H1 (cell line): ENCODE results near the gene CERT1. TPM values are rescaled to one million over a fixed set of nuclear protein-coding genes. Genes with fewer than 3 reads are reported as not detected.

ENCODE experiments used
- CHD2 ChIP-seq: IDR thresholded peaks from 2 replicates; pipeline ENCODE4 v1.6.1; 2012; ENCODE audit warnings: low read length, improper control_type of control experiment
- CHD7 ChIP-seq: fragments of 300-600 bp; sonication (generic); IDR thresholded peaks from 2 replicates; pipeline ENCODE4 v1.7.1; 2012; ENCODE audit warnings: low read length, moderate library complexity, mild to moderate bottlenecking, inconsistent platforms; ENCODE audit not compliant: insufficient replicate concordance
- CTBP2 ChIP-seq: IDR thresholded peaks from 2 replicates; pipeline ENCODE4 v1.7.0; 2011; ENCODE audit warnings: borderline replicate concordance, mild to moderate bottlenecking, moderate library complexity, mixed read lengths, low read length; ENCODE audit not compliant: insufficient read depth, insufficient read length
- E2F6 ChIP-seq: IDR thresholded peaks from 2 replicates; pipeline ENCODE4 v1.6.1; 2012; ENCODE audit warnings: inconsistent platforms
- HDAC2 ChIP-seq, 2 experiments: fragments of 300-600 bp in 1 of 2; sonication (generic) in 1 of 2; IDR thresholded peaks; 2 replicates each; pipeline ENCODE4 v1.6.1; 2011 to 2012; ENCODE audit warnings: low read depth in 2 of 2, low read length in 2 of 2, mild to moderate bottlenecking in 2 of 2, moderate library complexity in 2 of 2, borderline replicate concordance in 1 of 2, inconsistent platforms in 1 of 2
- HDAC6 ChIP-seq: IDR thresholded peaks from one replicate; pipeline ENCODE4 v1.7.1; 2012; ENCODE audit warnings: low read depth, mild to moderate bottlenecking, inconsistent platforms, low read length, moderate library complexity
- RFX5 ChIP-seq: IDR thresholded peaks from 2 replicates; pipeline ENCODE4 v1.6.1; 2011; ENCODE audit warnings: low read depth, low read length, improper control_type of control experiment, borderline replicate concordance
- SIX5 ChIP-seq: IDR thresholded peaks from 2 replicates; pipeline ENCODE4 v1.6.1; 2011; ENCODE audit warnings: mild to moderate bottlenecking, low read depth, low read length
- polyA plus RNA-seq, 7 experiments: library from polyadenylated mRNA; depleted of rRNA in 3 of 7; stranded (reverse) in 5 of 7; unstranded in 2 of 7; fragments of >200 nt in 5 of 7; fragments of 200-250 nt in 2 of 7; gene quantifications; 1 replicate in 5 of 7; 2 replicates in 1 of 7; 4 replicates in 1 of 7; pipeline versions ENCODE4 v1.2.1 to v1.2.3, GENCODE V29; 2011 to 2013; ENCODE audit warnings: missing spikeins in 2 of 7, mixed read lengths in 2 of 7
- total RNA-seq: library from RNA; stranded (reverse); fragmentation: NEBNext Ultra II Directional; extraction: Animal tissue kit (Norgen Biotek cat#: 25700); gene quantifications from 2 replicates; pipeline ENCODE4 v1.2.1, GENCODE V29; 2021

The CERT1 gene
- total and polyA plus RNA-seq, 2 of the 8 experiments (the other 6 are each of a cell fraction or from before 2014, with no cell fraction given): 7.8 to 55.3 TPM

- TF ChIP-seq CHD7 (no peak), CTBP2 (no peak), E2F6 (peak; percentile 89), HDAC6 (no peak), RFX5 (no peak), SIX5 (no peak), HDAC2 (IDR thresholded peaks at IDR 0.05; ENCODE audit: borderline replicate concordance in 1 of 2, low read depth in 2 of 2, low read length in 2 of 2) (no peak; a peak in 2 of 4 replicates), CHD2 (peak; percentile 58)
Observed at GRCh38 chr5:75336615-75337336, 174.7 kb downstream of the CERT1 start, which contains the start of gene HMGCR (continued).
